Stimulated activated CD4-positive, alpha-beta T cell treated with anti-CD3 and anti-CD28 coated beads, TNF-alpha, amount 100 ng/mL, for 24 hours (primary cell): ENCODE results near the gene STARD9.
"Not testable (repeated sequence)": the region's sequence is repeated elsewhere in the genome, so short reads cannot be mapped to it uniquely, and the experiment has no call there.

Source experiments
- DNase-seq, 3 experiments: peaks; one replicate each; pipeline ENCODE4 v3.0.0-alpha.2; 2020; ENCODE audit warnings: low read depth in 3 of 3

STARD9 gene

GRCh38 chr15:42590619-42591237 lies 15.3 kb downstream of the STARD9 start:
- no peak for DNase-seq

GRCh38 chr15:42591238-42591934 lies 16.0 kb downstream of the STARD9 start:
- DNase-seq, result no peak

- no peak for DNase-seq
Observed at GRCh38 chr15:42592716-42593115, 17.3 kb downstream of the STARD9 start.

GRCh38 chr15:42593143-42593542 lies 17.7 kb downstream of the STARD9 start:
- no peak for DNase-seq

- no peak for DNase-seq
Observed at GRCh38 chr15:42594095-42594494, 18.7 kb downstream of the STARD9 start.

- no peak for DNase-seq
Observed at GRCh38 chr15:42595626-42596240, 20.3 kb downstream of the STARD9 start.

GRCh38 chr15:42601316-42601715 lies 25.9 kb downstream of the STARD9 start:
- DNase-seq, result not testable (repeated sequence)

- DNase-seq, result no peak
Observed at GRCh38 chr15:42602501-42602900, 27.1 kb downstream of the STARD9 start.

GRCh38 chr15:42603978-42604377 lies 28.6 kb downstream of the STARD9 start:
- DNase-seq, result no peak

- DNase-seq, result no peak
Observed at GRCh38 chr15:42604894-42605744, 29.7 kb downstream of the STARD9 start.

- DNase-seq, result no peak
Observed at GRCh38 chr15:42605796-42606195, 30.4 kb downstream of the STARD9 start.

- no peak for DNase-seq
Observed at GRCh38 chr15:42608110-42608531, 32.7 kb downstream of the STARD9 start.

GRCh38 chr15:42608752-42609488 lies 33.5 kb downstream of the STARD9 start:
- DNase-seq, result no peak

GRCh38 chr15:42611532-42611931 lies 36.1 kb downstream of the STARD9 start:
- DNase-seq, result no peak

GRCh38 chr15:42612367-42612912 lies 37.0 kb downstream of the STARD9 start:
- DNase-seq, result no peak

- no peak for DNase-seq
Observed at GRCh38 chr15:42616107-42616506, 40.7 kb downstream of the STARD9 start.

GRCh38 chr15:42619656-42620371 lies 44.4 kb downstream of the STARD9 start:
- no peak for DNase-seq

- no peak for DNase-seq
Observed at GRCh38 chr15:42621386-42621785, 46.0 kb downstream of the STARD9 start.

GRCh38 chr15:42621996-42622925 lies 46.9 kb downstream of the STARD9 start:
- no peak for DNase-seq
